NCI-H2081 (cell line): ENCODE measurements around the gene MANEAL.
"Not testable (repeated sequence)": the region's sequence is repeated elsewhere in the genome, so short reads cannot be mapped to it uniquely, and the experiment has no call there.

Source experiments
- DNase-seq, 2 experiments: peaks; one replicate each; lab custom pipeline; 2025; lab: John Stamatoyannopoulos, UW

The MANEAL gene

GRCh38 chr1:37793773-37794371, at the start of gene MANEAL:
Gene MANEAL (plus strand): TSS chr1:37793847. CDS start chr1:37794183, 336 bp downstream.
- peak; percentile 74 to 83 for DNase-seq

DNA sequence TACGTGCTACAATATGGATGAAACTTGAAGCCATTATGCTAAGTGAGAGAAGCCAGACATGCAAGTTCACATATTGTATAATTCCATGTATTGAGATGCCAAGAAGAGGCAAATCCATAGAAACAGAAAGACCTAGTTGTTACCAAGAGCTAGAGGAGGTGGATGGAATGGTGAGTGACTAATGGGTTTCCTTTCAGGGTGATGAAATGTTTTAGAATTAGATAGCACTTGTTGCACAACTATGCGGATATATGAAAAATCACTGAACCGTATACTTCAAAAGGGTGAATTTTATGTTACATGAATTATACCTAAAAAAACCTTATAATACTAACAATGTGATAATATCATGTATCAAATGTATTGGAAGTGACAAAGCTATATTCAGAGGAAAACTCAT, 46.8 kb upstream of the MANEAL start:
- no peak for DNase-seq

DNA sequence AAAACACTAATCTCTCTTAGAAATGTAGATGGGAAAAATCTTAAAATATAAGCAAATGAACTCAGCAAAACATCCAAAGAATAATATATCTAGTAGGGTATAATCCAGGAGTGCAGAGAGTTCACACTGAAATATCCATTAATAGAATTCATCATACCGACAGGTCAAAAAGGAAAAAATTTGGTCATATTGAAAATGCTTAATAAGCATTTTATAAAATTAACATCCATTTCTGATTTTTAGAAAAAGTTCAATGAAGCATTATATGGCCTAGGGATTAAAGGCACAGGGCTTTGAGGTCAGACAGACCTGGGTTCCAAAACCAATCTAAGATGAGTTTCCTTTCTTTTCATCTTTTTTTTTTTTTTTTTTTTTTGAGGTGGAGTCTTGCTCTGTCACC, 45.1 kb upstream of the MANEAL start:
- no peak for DNase-seq

DNA sequence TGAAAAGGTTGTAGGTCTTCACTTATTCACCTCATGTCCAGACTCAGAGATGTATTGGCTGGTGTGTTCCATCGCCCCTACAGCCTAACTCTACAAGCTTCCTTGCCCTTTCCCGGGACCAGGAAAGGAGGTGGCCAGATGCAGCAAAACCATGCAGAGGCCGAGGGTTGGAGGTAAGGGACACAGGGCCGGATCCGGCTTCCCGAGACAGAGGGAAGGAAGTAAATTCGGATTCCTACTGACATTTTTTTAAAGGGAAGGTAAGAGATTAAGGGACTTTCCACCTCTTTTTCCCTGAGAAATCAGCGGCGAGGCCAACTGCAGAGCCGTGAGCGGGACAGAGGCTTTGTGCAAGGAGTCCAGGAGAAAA, 41.4 kb upstream of the MANEAL start:
- DNase-seq, result no peak

DNA sequence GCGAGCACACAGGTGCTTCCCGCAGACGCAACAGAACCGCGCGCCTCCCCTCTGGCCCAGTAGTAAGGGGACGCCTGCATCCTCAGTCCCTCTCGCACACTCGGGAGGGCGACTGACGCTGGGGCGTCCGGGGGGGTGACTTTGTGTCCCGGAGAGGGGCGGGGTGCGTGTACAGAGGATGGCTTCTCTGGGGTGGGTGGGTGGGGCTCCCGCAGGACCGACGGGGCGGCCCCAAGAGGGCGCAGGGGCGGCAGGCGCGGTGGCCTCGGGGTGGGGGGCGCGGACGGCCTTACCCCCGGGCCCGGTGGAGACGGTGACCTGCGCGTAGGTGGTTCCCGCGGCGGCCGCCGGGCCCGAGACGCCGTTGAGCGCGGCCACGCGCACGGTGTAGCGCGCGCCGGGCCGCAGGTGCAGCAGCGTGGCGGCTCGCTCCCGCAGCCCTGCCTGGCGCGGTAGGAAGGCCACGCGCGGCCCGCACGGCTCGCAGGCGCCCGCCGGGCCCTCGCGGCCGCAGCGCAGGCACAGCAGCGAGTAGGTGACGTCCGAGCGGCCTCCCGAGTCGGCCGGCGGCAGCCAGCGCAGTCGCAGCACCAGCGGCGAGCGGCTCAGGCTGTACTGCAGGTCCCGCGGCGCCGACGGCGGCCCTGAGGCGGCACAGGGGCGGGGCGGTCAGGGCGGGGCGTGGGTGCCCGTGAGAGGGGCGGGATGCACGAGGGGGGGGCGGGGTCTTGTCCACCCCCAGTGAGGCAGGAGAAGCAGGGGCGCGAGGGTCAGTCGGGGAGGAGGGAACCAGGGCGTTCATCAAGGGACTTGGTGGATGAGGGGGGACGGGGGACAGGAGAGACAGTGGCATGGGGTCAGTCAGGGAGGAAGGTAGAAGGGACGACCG, 40.8 kb upstream of the MANEAL start:
- peak; percentile 31 to 58 for DNase-seq

- DNase-seq, result no peak
These were observed 40.0 kb upstream of the MANEAL start for GRCh38 chr1:37753473-37754321.

DNA sequence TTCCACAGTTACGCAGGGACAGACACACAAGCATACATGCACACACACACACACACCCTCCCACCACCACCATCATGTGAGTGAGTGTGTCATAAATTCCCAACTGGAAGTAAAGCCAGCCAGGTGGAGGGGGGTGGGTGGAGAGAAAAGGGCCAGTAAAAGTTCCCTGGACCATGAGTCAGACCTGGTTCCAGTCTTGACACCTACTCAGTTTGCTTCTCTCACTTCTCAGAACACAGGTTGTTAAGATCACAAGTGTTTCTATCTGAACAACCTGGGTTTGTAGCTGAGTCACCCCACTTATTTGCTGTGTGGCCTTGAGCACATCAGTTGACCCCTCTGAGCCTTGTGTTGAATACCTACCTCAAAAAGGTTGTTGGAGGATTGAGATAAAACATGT, 38.4 kb upstream of the MANEAL start:
- DNase-seq, result no peak

GRCh38 chr1:37755951-37756560, 37.6 kb upstream of the MANEAL start:
- no peak for DNase-seq

GRCh38 chr1:37759451-37759850, 34.2 kb upstream of the MANEAL start:
- no peak for DNase-seq

- DNase-seq, result no peak
These were observed 32.1 kb upstream of the MANEAL start for GRCh38 chr1:37761416-37762095.

DNA sequence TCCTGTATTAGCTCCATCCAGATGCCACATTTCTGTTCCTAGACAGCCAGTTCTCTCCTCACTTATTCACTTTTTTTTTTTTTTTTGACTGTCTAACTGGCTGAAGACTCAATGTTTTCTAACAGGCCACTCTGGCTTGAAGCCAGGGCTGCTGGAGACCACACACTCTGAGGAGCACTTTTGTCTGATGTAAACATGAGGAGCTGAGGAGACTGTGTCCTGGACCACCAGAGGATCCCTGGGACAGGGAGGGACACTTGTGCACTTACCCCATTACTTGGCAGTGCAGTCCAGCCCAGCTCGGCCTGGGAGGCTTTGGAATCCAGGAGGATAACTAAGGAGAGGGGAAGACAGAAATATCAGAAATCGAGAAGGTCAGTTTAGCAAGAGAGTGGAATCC, 31.1 kb upstream of the MANEAL start:
- no peak for DNase-seq

- DNase-seq, result no peak
These were observed 29.7 kb upstream of the MANEAL start for GRCh38 chr1:37763791-37764413.

- DNase-seq, result no peak
These were observed 29.2 kb upstream of the MANEAL start for GRCh38 chr1:37764414-37764825.

DNA sequence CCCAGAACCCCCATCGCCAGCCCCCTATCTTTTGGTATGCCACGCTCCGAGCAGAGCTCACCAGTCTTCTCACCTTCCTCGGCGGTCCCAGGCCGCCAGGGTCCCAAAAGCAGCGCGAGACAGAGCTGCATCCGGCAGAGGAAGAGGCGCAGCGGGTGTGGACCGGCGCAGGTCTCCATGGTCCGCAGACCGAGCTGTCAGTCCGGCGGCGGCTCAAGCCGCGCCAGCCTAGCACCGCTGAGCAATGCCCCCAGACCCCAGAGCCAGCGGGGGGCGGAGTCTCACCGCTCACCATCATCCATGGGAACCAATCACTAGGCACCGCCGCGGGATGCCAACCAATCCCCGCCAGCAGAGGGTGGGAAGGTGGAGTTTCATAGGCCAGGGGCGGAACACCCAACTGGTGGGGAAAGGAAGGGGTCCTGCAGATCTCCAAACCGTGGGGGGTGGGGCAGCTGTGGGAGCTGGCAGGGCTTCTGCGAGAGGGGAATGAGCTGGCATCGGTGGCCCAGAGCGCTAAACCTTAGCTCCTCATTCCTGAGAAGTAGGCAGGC, 28.7 kb upstream of the MANEAL start, which contains the start of gene EPHA10:
Gene EPHA10, minus strand, starts transcription at position 233 of the 554 bp plus-strand sequence. Its CDS starts 54 bp downstream, at position 179.
- DNase-seq, result peak; percentile 83 to 87

DNA sequence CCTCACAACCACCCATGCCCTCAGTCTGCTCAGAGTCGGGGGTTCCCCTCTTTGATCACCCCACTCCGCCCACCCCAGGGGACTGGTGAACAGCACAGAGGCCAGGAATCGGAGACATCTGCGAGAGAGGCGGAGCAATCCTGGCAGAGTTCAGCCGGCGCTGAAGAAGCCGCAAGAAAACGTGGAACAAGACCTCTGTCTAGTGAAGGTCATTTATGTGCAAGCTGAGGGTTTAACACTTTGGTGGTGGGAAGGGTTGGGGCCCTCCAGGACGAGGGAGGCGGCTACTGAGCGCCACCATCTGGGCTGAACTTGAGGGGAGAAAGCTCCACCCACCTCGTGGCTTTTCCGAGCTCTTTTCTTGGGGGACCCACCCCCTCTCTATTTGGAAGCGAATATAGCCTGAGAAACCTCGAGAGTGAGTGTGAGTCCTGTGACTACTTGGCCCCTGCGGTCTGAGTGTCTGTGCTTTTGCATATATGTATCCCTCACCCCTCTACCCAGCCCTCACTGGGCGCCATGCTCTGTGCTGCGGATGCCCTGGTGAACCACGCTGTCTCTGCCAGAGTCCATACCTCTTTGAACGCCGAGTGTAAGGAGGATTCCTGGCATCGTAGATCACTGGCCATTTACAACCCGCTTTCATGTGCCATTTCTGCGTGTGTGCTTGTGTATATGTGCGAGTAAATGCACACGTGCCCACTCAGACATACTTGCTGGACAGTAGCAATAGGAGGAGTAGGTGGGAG, 27.6 kb upstream of the MANEAL start:
- DNase-seq, result peak; percentile 33 to 59

DNA sequence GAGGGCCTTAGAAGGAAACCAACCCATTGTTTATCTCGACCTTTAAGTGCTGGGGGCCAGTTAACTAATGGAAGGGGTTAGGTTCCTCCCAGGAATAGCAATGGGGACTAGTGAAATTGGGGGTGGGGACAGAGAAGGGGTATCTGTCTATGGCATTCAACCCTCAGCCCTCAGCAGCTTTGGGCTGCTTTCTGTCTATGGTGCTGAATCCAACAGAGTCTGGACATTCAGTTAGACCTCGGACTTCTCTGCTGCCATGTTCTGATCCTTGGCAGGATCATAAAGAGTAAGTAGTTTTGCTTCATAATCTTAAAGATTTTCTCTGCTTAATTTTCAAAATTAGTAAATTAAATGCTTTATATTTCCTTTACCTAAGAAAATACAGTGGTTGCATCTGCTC, 26.2 kb upstream of the MANEAL start:
- no peak for DNase-seq

DNA sequence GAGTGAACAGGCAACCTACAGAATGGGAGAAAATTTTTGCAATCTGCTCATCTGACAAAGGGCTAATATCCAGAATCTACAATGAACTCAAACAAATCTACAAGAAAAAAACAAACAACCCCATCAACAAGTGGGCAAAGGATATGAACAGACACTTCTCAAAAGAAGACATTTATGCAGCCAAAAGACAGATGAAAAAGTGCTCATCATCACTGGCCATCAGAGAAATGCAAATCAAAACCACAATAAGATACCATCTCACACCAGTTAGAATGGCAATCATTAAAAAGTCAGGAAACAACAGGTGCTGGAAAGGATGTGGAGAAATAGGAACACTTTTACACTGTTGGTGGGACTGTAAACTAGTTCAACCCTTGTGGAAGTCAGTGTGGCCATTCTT, 22.2 kb upstream of the MANEAL start:
- not testable (repeated sequence) for DNase-seq

- DNase-seq, result no peak
These were observed 16.6 kb upstream of the MANEAL start for GRCh38 chr1:37776946-37777516.

DNA sequence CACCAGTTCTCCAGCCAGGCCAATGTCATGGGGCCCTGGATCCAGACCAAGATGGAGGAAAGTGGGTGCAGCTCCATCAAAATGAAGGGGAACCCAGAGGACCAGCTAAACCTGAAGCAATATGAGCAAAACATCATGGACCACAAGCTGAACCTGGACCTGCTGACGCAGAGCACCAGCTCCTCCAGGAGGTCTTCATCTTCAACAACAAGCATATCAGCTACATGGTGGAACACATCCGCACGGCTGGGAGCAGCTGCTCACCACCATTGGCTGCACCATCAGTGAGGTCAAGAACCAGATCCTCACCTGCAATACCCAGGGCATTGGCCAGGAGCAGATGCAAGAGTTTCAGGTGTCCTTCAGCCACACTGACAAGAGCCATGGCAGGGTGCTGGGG, 15.0 kb upstream of the MANEAL start:
- DNase-seq, result no peak

- DNase-seq, result no peak
These were observed 11.2 kb upstream of the MANEAL start for GRCh38 chr1:37782491-37782890.
